ENCODE measurements around the gene TEKT3.

DNA sequence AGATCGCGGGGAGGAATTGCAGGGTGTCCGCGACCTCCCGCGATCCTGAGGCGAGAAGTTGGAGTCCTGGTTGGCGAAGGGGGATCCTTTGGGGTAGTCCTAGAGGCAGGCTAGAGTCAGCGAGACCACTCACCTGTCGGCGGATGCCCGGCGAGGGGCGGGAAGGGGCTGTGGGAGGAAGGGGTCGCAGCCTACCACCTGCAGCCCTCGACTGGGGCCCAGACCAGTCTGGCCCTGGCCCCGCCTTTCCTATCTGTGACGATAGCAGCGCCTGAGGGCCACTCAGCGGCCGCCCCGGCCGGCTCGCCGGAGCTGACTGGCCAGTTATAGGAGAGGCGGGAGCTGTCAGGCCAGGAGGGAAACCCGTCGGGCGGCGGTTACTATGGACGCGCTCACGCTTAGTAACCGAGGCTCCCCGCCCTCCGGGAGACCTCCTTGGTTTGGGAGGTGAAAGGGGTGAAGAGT, at the start of gene TEKT3:
- TF ChIP-seq, protein P1, sequence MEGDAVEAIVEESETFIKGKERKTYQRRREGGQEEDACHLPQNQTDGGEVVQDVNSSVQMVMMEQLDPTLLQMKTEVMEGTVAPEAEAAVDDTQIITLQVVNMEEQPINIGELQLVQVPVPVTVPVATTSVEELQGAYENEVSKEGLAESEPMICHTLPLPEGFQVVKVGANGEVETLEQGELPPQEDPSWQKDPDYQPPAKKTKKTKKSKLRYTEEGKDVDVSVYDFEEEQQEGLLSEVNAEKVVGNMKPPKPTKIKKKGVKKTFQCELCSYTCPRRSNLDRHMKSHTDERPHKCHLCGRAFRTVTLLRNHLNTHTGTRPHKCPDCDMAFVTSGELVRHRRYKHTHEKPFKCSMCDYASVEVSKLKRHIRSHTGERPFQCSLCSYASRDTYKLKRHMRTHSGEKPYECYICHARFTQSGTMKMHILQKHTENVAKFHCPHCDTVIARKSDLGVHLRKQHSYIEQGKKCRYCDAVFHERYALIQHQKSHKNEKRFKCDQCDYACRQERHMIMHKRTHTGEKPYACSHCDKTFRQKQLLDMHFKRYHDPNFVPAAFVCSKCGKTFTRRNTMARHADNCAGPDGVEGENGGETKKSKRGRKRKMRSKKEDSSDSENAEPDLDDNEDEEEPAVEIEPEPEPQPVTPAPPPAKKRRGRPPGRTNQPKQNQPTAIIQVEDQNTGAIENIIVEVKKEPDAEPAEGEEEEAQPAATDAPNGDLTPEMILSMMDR (IDR thresholded peaks at IDR 0.05), result no peak
- peak in 1 of 2 donors; percentile 50 for TF ChIP-seq POLR2A (IDR thresholded peaks at IDR 0.05)

Data from heart left ventricle (tissue), 13 donors.